Keratinocyte (primary cell): ENCODE results near the gene FAM169A. TPM values are rescaled to one million over a fixed set of nuclear protein-coding genes. Genes with fewer than 3 reads are reported as not detected.

Experiments used
- DNase-seq: peaks from one replicate; pipeline ENCODE4 v3.0.0-alpha.2; 2011; ENCODE audit warnings: low read depth, missing footprints, low spot score
- FAIRE-seq: peaks from 2 replicates; lab custom pipeline; 2011; peaks lifted over from hg19 to GRCh38; lab: Jason Lieb, UNC
- H2AFZ ChIP-seq: 2 replicates; pipeline ENCODE4 v1.6.0; 2012; ENCODE audit warnings: low read length, control low read depth, inconsistent platforms; ENCODE audit not compliant: control insufficient read depth
- H3K27ac ChIP-seq: 2 replicates; pipeline ENCODE4 v1.5.1; 2011; ENCODE audit warnings: low read length; ENCODE audit not compliant: control insufficient read depth, insufficient read depth
- H3K27me3 ChIP-seq: 3 replicates; pipeline ENCODE4 v1.6.0; 2011; ENCODE audit warnings: low read length; ENCODE audit not compliant: control insufficient read depth, insufficient read depth; ENCODE audit errors: extremely low read depth
- H3K36me3 ChIP-seq, 2 experiments: 2 replicates in 1 of 2; 3 replicates in 1 of 2; pipeline ENCODE4 v1.5.1; 2011; ENCODE audit warnings: low read length in 2 of 2, mild to moderate bottlenecking in 1 of 2; ENCODE audit not compliant: control insufficient read depth in 2 of 2, insufficient read depth in 2 of 2; ENCODE audit errors: extremely low read depth in 1 of 2
- H3K4me1 ChIP-seq: 3 replicates; pipeline ENCODE4 v1.5.1; 2011; ENCODE audit warnings: low read length; ENCODE audit not compliant: control insufficient read depth, insufficient read depth; ENCODE audit errors: extremely low read depth
- H3K4me2 ChIP-seq: 3 replicates; pipeline ENCODE4 v1.6.0; 2011; ENCODE audit warnings: low read depth, low read length; ENCODE audit not compliant: control insufficient read depth, insufficient read depth; ENCODE audit errors: extremely low read depth
- H3K4me3 ChIP-seq, 3 experiments: fragments of 200-600 bp in 1 of 3; sonication (generic) in 1 of 3; 2 replicates in 2 of 3; 3 replicates in 1 of 3; pipeline ENCODE4 v1.5.1; 2011 to 2016; ENCODE audit warnings: low read length in 3 of 3, mild to moderate bottlenecking in 3 of 3, control low read depth in 2 of 3, inconsistent platforms in 1 of 3, low read depth in 1 of 3, mixed read lengths in 1 of 3, mixed run types in 1 of 3, moderate library complexity in 1 of 3; ENCODE audit not compliant: control insufficient read depth in 2 of 3, insufficient read depth in 2 of 3; ENCODE audit errors: extremely low read depth in 1 of 3
- H3K79me2 ChIP-seq: 2 replicates; pipeline ENCODE4 v1.6.0; 2012; ENCODE audit warnings: low read length; ENCODE audit not compliant: control insufficient read depth, insufficient read depth
- H3K9ac ChIP-seq: 3 replicates; pipeline ENCODE4 v1.6.0; 2011; ENCODE audit warnings: low read length; ENCODE audit not compliant: control insufficient read depth, insufficient read depth; ENCODE audit errors: extremely low read depth
- H3K9me1 ChIP-seq: 3 replicates; pipeline ENCODE4 v1.6.0; 2011; ENCODE audit warnings: low read length; ENCODE audit not compliant: control insufficient read depth, insufficient read depth; ENCODE audit errors: extremely low read depth
- H3K9me3 ChIP-seq: 2 replicates; pipeline ENCODE4 v1.5.1; 2012; ENCODE audit warnings: low read depth, low read length; ENCODE audit not compliant: control insufficient read depth
- H4K20me1 ChIP-seq: 3 replicates; pipeline ENCODE4 v1.6.0; 2011; ENCODE audit warnings: low read length; ENCODE audit not compliant: control insufficient read depth, insufficient read depth; ENCODE audit errors: extremely low read depth
- CTCF ChIP-seq, 3 experiments: IDR thresholded peaks in 1 of 3; conservative IDR thresholded peaks in 1 of 3; optimal IDR thresholded peaks in 1 of 3; 2 replicates in 2 of 3; 3 replicates in 1 of 3; pipeline versions ENCODE3 to v1.5.1; 2011; ENCODE audit warnings: low read length in 3 of 3, mild to moderate bottlenecking in 3 of 3, moderate library complexity in 2 of 3, control low read depth in 1 of 3, inconsistent platforms in 1 of 3; ENCODE audit not compliant: insufficient read depth in 2 of 3; ENCODE audit errors: extremely low read depth in 1 of 3
- EZH2 ChIP-seq: IDR thresholded peaks from one replicate; pipeline ENCODE4 v1.6.1; 2012; ENCODE audit warnings: inconsistent platforms, mild to moderate bottlenecking, low read length, moderate library complexity
- dilution Hi-C: fragments of 300-500 bp; cut with MboI; formaldehyde crosslinking; loops from one replicate; pipeline ENCODE4 v1.7.0; 2020; ENCODE audit warnings: low sequenced_read_pairs; ENCODE audit not compliant: extremely low pct_ligation_motif_present
- polyA plus RNA-seq, 5 experiments: library from polyadenylated mRNA; depleted of rRNA in 3 of 5; stranded (reverse) in 3 of 5; stranded (forward) in 1 of 5; unstranded in 1 of 5; fragments of >200 nt; gene quantifications; 1 replicate in 1 of 5; 2 replicates in 3 of 5; 3 replicates in 1 of 5; pipeline versions ENCODE4 v1.2.1 to v1.2.3, GENCODE V29; 2011 to 2012; ENCODE audit warnings: missing spikeins in 2 of 5, low read depth in 1 of 5, low replicate concordance in 1 of 5

Gene FAM169A
- polyA plus RNA-seq, 1 donor (not counting 4 experiments of a cell fraction or from before 2014, with no cell fraction given), result 13.1 TPM

GRCh38 chr5:74816875-74817274 lies 49.3 kb downstream of the FAM169A start:
- Histone ChIP-seq H3K4me2 (no peak overlapping the region), H3K27me3 (no peaks in the 10 kb centered on the region), H3K4me1 (peaks cover 7% of the 10 kb centered on the region), H4K20me1 (no peaks in the 10 kb centered on the region), H3K79me2 (peaks cover 2% of the 10 kb centered on the region), H3K9ac (no peak overlapping the region), H3K9me3 (no peaks in the 10 kb centered on the region), H3K4me3 (no peak overlapping the region), H3K27ac (no peak overlapping the region), H2AFZ (no peak overlapping the region), H3K36me3 (no peaks in the 10 kb centered on the region), H3K9me1 (no peaks in the 10 kb centered on the region)
- TF ChIP-seq CTCF (optimal IDR thresholded peaks at IDR 0.05 in 1 of 3, IDR thresholded peaks at IDR 0.05 in 1 of 3, conservative IDR thresholded peaks at IDR 0.05 in 1 of 3; ENCODE audit: extremely low read depth in 1 of 3, insufficient read depth in 2 of 3, low read length in 3 of 3), result no peak
- TF ChIP-seq EZH2, result no peak
- FAIRE-seq (no peak), DNase-seq (no peak)
- dilution Hi-C loops, result no loop called here

- H3K27me3 ChIP-seq, result no peaks in the 10 kb centered on the region
- peak overlapping the region; percentile 24 for H3K9ac ChIP-seq
- peak overlapping the region; percentile 49 for H3K4me2 ChIP-seq
- FAIRE-seq (peak; percentile 88), DNase-seq (peak; percentile 74)
- no peaks in the 10 kb centered on the region for H4K20me1 ChIP-seq
- no peak overlapping the region for H3K4me3 ChIP-seq
- peaks cover 2% of the 10 kb centered on the region for H3K79me2 ChIP-seq
- no peak for TF ChIP-seq EZH2
- TF ChIP-seq CTCF (optimal IDR thresholded peaks at IDR 0.05 in 1 of 3, IDR thresholded peaks at IDR 0.05 in 1 of 3, conservative IDR thresholded peaks at IDR 0.05 in 1 of 3; ENCODE audit: extremely low read depth in 1 of 3, insufficient read depth in 2 of 3, low read length in 3 of 3), result no peak
- H3K4me1 ChIP-seq, result peaks cover 11% of the 10 kb centered on the region
- H3K9me3 ChIP-seq, result no peaks in the 10 kb centered on the region
- H3K36me3 ChIP-seq, result no peaks in the 10 kb centered on the region
- H2AFZ ChIP-seq, result no peak overlapping the region
- no peaks in the 10 kb centered on the region for H3K9me1 ChIP-seq
- dilution Hi-C loops, result no loop called here
- H3K27ac ChIP-seq, result peak overlapping the region; percentile 47
These were observed 55.3 kb downstream of the FAM169A start for GRCh38 chr5:74810915-74811314.
